Activated CD4-positive, alpha-beta T cell treated with anti-CD3 and anti-CD28 coated beads for 4 hours (primary cell): Measurements from ENCODE around the gene GOLGA8B.
A peak's percentile ranks its signal among the peaks of the same experiment; 100 is the strongest.
"Not testable (repeated sequence)": the region's sequence is repeated elsewhere in the genome, so short reads cannot be mapped to it uniquely, and the experiment has no call there.

Experiments
- DNase-seq, 2 donors: peaks; one replicate each; pipeline ENCODE4 v3.0.0-alpha.2; 2020

The GOLGA8B gene

GRCh38 chr15:34594361-34594760 lies 10.9 kb upstream of the GOLGA8B start:
- no peak for DNase-seq

- DNase-seq = no peak
Observed at GRCh38 chr15:34591306-34591705, 7.9 kb upstream of the GOLGA8B start.

- peak; percentile 55 to 64 for DNase-seq
Observed at GRCh38 chr15:34588046-34588674, 4.7 kb upstream of the GOLGA8B start.

- DNase-seq = not testable (repeated sequence)
Observed at GRCh38 chr15:34585966-34586365, 2.5 kb upstream of the GOLGA8B start.

- no peak for DNase-seq
Observed at GRCh38 chr15:34584996-34585395, 1.5 kb upstream of the GOLGA8B start.

GRCh38 chr15:34584330-34584668 lies 848 bp upstream of the GOLGA8B start:
- no peak for DNase-seq

GRCh38 chr15:34582461-34583371 lies 735 bp downstream of the GOLGA8B start:
- peak; percentile 17 to 31 for DNase-seq

GRCh38 chr15:34581687-34582460 lies 1.6 kb downstream of the GOLGA8B start:
- DNase-seq = not testable (repeated sequence)

GRCh38 chr15:34581043-34581365 lies 2.4 kb downstream of the GOLGA8B start:
- DNase-seq = no peak

- DNase-seq = not testable (repeated sequence)
Observed at GRCh38 chr15:34580251-34581042, 3.0 kb downstream of the GOLGA8B start.

GRCh38 chr15:34578283-34578674 lies 5.2 kb downstream of the GOLGA8B start:
- no peak for DNase-seq

GRCh38 chr15:34577658-34578282 lies 5.7 kb downstream of the GOLGA8B start:
- DNase-seq = not testable (repeated sequence)

GRCh38 chr15:34575035-34575434 lies 8.4 kb downstream of the GOLGA8B start:
- DNase-seq = not testable (repeated sequence)

GRCh38 chr15:34572921-34573320 lies 10.5 kb downstream of the GOLGA8B start:
- DNase-seq = not testable (repeated sequence)

GRCh38 chr15:34572019-34572641 lies 11.3 kb downstream of the GOLGA8B start:
- not testable (repeated sequence) for DNase-seq

GRCh38 chr15:34569670-34570396 lies 13.6 kb downstream of the GOLGA8B start:
- DNase-seq = not testable (repeated sequence)

- DNase-seq = not testable (repeated sequence)
Observed at GRCh38 chr15:34567174-34567573, 16.3 kb downstream of the GOLGA8B start.

- not testable (repeated sequence) for DNase-seq
Observed at GRCh38 chr15:34564711-34565110, 18.7 kb downstream of the GOLGA8B start.

- DNase-seq = not testable (repeated sequence)
Observed at GRCh38 chr15:34560814-34561213, 22.6 kb downstream of the GOLGA8B start.

GRCh38 chr15:34559764-34560163 lies 23.7 kb downstream of the GOLGA8B start:
- not testable (repeated sequence) for DNase-seq

GRCh38 chr15:34555162-34555561 lies 28.3 kb downstream of the GOLGA8B start:
- DNase-seq = not testable (repeated sequence)
